IPS DF 19.7 (cell line): ENCODE data around the gene EID3.
"Not testable (repeated sequence)": the region's sequence is repeated elsewhere in the genome, so short reads cannot be mapped to it uniquely, and the experiment has no call there.

Experiments
- DNase-seq: peaks from one replicate; pipeline ENCODE4 v3.0.0-alpha.2; 2013; ENCODE audit warnings: low read depth, low spot score

The EID3 gene

DNA sequence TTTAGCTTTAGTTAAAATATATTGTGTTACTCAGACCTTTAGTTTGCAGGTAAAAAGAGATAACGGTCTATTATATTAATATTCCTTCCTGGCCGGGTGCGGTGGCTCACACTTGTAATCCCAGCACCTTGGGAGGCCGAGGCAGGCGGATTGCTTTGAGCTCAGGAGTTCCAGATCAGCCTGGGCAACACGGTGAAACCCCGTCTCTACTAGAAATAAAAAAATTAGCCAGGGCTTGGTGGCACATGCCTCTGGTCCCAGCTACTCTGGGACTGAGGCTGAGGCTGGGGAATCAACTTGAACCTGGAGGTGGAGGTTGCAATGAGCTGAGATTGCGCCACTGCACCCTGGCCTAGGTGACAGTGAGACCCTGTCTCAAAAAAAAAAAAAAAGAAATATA lies 13.2 kb upstream of the EID3 start:
- DNase-seq: no peak

GRCh38 chr12:104290855-104291254 lies 12.7 kb upstream of the EID3 start:
- DNase-seq: no peak

- DNase-seq: no peak
Observed at GRCh38 chr12:104291867-104292524, 11.5 kb upstream of the EID3 start.

- DNase-seq: no peak
Observed at GRCh38 chr12:104292872-104293794, 10.4 kb upstream of the EID3 start.

GRCh38 chr12:104294158-104294859 lies 9.2 kb upstream of the EID3 start:
- not testable (repeated sequence) for DNase-seq

DNA sequence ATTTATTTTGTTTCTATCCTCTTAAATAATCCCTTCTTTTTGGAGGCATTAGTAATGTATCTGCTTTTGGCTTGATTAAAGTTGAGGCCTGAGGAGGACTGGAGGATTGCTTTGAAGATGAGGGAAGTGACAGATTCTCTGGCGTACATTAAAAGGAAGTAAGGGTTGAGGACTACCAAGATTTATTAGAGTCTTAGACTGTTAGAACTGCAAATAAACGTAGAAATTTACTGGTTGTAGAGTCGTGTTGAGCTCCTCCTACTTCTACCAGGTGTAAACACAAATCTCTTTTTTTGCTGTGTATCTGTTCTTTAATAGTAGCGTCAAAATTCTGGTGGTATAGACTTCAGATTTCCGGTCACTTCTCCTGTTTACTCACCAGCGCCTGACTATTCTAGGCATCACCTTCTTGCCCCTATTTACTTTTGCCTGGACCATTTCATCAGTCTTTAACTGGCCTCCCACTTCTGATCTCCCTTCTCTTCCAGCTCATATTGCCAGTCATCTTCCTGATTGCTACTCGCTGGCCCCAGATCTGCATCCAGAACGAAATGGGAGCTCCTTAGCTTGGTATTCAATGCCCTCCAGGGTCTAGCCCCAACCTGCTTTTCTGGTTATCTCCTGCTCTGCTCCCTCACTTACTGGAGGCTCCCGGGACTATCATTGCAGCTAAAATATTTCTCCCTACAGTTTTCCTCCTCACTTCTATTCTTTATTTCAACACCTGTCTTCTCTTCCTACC lies 8.4 kb upstream of the EID3 start:
- no peak for DNase-seq

DNA sequence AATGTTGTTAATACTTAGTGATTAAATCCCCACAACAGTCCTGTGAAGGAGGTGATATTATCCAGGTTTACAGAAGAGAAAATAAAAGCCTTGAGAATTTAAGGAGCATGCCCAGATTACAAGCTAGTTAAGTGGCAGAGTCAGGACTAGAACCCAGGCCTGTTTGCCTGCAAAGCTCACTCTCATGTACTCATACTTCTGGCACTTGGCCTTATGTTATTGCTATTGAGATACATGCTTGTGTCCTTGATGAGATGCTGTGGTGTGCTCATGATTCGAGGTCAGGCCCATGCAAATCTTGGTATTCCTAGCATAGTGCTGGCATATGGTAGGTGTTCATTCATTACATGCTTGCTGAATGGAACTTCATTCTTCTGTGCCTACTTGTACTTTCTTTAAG lies 7.6 kb upstream of the EID3 start:
- DNase-seq: no peak

DNA sequence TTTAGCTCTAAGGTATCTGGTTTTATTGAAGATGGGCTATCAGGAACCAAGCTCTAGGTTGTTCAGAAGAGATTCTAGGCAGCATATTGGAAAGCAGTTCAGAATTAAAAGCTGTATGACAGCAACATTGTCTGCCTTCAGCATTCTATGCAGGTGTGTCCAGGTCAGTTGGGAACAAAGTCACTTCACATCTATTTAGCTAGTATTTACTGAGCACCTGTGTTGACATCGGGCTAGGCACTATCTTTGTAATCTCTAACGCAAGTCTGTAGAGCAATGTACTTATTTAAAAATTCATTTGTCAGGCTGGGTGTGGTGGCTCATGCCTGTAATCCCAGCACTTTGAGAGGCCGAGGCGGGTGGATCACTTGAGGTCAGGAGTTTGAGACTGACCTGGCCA lies 6.8 kb upstream of the EID3 start:
- no peak for DNase-seq

DNA sequence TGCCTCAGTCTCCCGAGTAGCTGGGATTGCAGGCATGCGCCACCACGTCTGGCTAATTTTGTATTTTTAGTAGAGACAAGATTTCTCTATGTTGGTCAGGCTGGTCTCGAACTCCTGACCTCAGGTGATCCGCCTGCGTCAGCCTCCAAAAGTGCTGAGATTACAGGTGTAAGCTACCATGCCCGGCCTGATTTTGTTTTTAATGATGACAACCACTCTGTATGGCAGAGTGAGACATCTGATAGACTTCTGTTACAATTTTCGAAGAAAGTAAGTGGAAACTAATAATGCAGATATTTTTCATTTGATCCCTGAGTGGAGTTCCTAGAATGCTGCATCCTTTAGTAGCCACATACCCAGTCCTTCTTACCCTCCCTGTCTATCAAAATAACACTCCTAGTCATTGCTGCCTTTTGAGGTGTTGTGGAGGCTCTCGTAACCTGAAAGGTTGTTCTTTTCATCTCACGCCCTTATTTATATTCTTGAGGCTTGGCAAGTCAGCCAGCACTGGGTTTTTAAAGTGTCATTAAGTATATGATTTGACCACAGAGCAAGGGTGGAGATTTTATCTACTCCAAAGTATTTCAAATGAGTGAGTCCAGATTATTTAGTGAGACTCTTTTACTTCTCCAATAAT lies 5.9 kb upstream of the EID3 start:
- no peak for DNase-seq

- DNase-seq: no peak
Observed at GRCh38 chr12:104299842-104300481, 3.6 kb upstream of the EID3 start.

GRCh38 chr12:104304261-104305009 lies 896 bp downstream of the EID3 start:
- DNase-seq: no peak

- no peak for DNase-seq
Observed at GRCh38 chr12:104305349-104305748, 1.8 kb downstream of the EID3 start.

GRCh38 chr12:104306376-104306775 lies 2.8 kb downstream of the EID3 start:
- no peak for DNase-seq

DNA sequence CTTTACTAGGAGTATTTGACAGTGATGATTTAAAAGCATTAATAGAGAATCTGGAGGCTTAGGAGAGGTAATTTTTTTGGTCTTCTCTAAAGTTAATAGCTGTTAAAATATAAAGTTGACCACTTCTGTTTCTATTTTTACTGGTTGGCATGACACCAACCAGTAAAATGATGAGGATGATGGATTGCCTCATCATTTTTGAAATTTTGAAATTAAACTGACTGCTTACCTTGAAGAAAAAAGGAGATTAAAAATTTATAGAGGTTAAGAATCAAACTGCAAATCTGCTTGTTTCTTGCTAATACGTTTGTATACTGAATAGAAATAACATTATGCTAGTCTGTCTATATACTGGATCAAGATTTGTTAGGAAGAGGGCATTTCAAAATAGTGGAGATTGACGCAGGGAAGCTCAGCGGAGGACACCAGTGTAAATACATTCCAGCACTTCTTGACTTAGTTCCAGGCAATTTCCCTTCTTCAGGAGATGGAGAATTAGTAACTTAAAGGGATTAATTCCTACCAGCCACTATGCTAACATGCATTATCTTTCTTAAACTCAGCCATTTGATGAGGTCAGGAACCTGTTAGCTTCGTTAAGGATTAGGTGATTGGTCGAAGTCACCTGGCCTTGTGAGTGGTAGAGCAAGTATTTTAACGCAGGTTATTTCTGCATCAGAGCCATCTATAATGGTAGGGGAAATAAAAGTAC lies 3.6 kb downstream of the EID3 start:
- DNase-seq: no peak

- no peak for DNase-seq
Observed at GRCh38 chr12:104307655-104308000, 4.1 kb downstream of the EID3 start.

DNA sequence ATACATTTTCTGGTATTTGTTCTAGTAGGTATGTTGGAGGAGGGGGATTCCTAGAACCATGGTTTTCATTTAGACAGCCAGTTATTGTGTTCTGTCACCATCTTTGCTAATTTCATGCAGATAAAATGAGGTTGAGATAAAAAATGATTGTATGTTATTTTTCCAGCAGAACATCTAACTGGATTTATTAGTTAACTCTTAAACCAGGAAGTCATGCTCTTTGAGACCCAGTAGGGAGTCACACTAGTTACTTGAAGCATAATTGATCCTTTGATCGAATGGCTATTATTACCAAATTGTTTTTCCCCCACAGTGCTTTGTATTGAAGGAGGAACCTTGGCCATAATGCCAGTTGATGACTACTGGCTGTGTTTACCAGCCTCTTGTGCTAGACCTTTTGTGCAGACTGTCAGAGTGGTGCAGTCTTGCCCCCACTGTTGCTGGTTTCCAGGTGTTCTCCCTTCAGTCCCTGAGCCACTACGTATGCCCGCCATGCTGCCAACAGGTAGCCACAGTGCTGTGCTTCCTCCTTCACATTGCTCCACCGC lies 6.0 kb downstream of the EID3 start:
- DNase-seq: no peak

- no peak for DNase-seq
Observed at GRCh38 chr12:104310751-104311633, 7.5 kb downstream of the EID3 start.

DNA sequence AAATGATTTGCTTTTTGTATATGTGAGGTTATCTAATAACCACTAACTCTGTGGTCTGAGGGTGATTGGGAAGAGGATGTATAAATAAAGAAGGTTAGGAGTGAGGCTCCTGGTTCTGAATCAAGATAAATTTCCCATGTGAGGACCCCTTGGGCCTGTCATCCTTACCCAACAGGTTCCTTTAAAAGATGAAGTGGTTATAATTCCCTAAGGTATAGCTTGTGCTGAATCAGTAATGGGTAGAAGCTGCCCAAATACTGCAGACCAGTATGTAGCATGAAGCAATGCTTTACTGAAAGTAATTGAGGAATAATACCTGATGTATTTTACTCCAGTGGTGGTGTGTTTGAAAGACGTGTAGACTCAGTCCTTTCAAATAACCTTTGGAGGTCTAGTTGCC lies 8.7 kb downstream of the EID3 start:
- no peak for DNase-seq
